A673 (cell line): ENCODE results near the gene SLC35E3. TPM values are rescaled to one million over a fixed set of nuclear protein-coding genes. Genes with fewer than 3 reads are reported as not detected.
A peak's percentile ranks its signal among the peaks of the same experiment; 100 is the strongest.
"Not testable (repeated sequence)": the region's sequence is repeated elsewhere in the genome, so short reads cannot be mapped to it uniquely, and the experiment has no call there.

ENCODE experiments used
- BruUV-seq: library from RNA; stranded (reverse); fragments of 400-500 nt; replicated peaks from 2 replicates; lab custom pipeline; 2021; lab: Mats Ljungman, UMichigan
- CTCF ChIA-PET: fragments of 300-600 bp; sonication (Branson Sonifier 250); formaldehyde crosslinking; loops from one replicate; lab custom pipeline; 2022; ENCODE audit warnings: antibody characterized with exemption; lab: Charles Lee
- POLR2A ChIA-PET: fragments of 300-600 bp; sonication (Branson Sonifier 250); formaldehyde crosslinking; loops from one replicate; lab custom pipeline; 2022; ENCODE audit warnings: antibody characterized with exemption; ENCODE audit not compliant: low non-redundant PET; lab: Charles Lee
- DNase-seq: peaks from one replicate; pipeline ENCODE4 v3.0.0-alpha.2; 2015; ENCODE audit warnings: low spot score
- H3K27ac ChIP-seq: fragments of 200-600 bp; sonication (generic); 2 replicates; pipeline ENCODE4 v1.5.1; 2016; ENCODE audit warnings: mixed run types, low read depth, mild to moderate bottlenecking, mixed read lengths, antibody characterized with exemption, low read length; ENCODE audit not compliant: poor library complexity, severe bottlenecking
- H3K27me3 ChIP-seq: fragments of 200-600 bp; sonication (generic); replicated peaks from 2 replicates; pipeline ENCODE4 v1.6.1; 2017; ENCODE audit warnings: mixed run types, low read depth, mild to moderate bottlenecking, mixed read lengths, antibody characterized with exemption, low read length; ENCODE audit not compliant: insufficient read depth, poor library complexity
- H3K36me3 ChIP-seq: fragments of 200-600 bp; sonication (generic); 2 replicates; pipeline ENCODE4 v1.6.1; 2016; ENCODE audit warnings: mixed run types, mild to moderate bottlenecking, mixed read lengths, antibody characterized with exemption, low read length; ENCODE audit not compliant: insufficient read depth, poor library complexity, severe bottlenecking
- H3K4me1 ChIP-seq: fragments of 200-600 bp; sonication (generic); 2 replicates; pipeline ENCODE4 v1.6.1; 2017; ENCODE audit warnings: mixed run types, mild to moderate bottlenecking, mixed read lengths, antibody characterized with exemption, low read length; ENCODE audit not compliant: insufficient read depth, poor library complexity, severe bottlenecking
- H3K4me3 ChIP-seq: fragments of 200-600 bp; sonication (generic); 2 replicates; pipeline ENCODE4 v1.5.1; 2016; ENCODE audit warnings: low read depth, mixed run types, mild to moderate bottlenecking, mixed read lengths, low read length; ENCODE audit not compliant: poor library complexity, severe bottlenecking
- H3K9me3 ChIP-seq: fragments of 200-600 bp; sonication (generic); 2 replicates; pipeline ENCODE4 v1.6.1; 2016; ENCODE audit warnings: mixed run types, low read depth, mild to moderate bottlenecking, mixed read lengths, antibody characterized with exemption, low read length; ENCODE audit not compliant: poor library complexity, severe bottlenecking
- EZH2 ChIP-seq: fragments of 200-600 bp; sonication (generic); IDR thresholded peaks from 2 replicates; pipeline ENCODE4 v1.6.1; 2017; ENCODE audit warnings: borderline replicate concordance, low read depth, mild to moderate bottlenecking, mixed read lengths, antibody characterized with exemption, low read length; ENCODE audit not compliant: poor library complexity, severe bottlenecking
- intact Hi-C: fragments of 100-400 bp; cut with micrococcal nuclease; formaldehyde crosslinking; loops from one replicate; pipeline ENCODE4 v1.10.0; 2022; ENCODE audit not compliant: unreplicated experiment
- total RNA-seq: library from RNA; stranded (reverse); gene quantifications from 2 replicates; pipeline ENCODE4 v1.2.3, GENCODE V29; 2021
- TF ChIP-seq, protein P1 (sequence below): fragments of 300-800, 200-600 bp; sonication (generic); conservative IDR thresholded peaks from 2 replicates; pipeline ENCODE4 v1.5.1; 2017; ENCODE audit warnings: low read depth, mild to moderate bottlenecking, antibody characterized with exemption, low read length, moderate library complexity, mixed read lengths

SLC35E3 gene
- total RNA-seq, 1 experiment from 2014 or later: 10.1 TPM

DNA sequence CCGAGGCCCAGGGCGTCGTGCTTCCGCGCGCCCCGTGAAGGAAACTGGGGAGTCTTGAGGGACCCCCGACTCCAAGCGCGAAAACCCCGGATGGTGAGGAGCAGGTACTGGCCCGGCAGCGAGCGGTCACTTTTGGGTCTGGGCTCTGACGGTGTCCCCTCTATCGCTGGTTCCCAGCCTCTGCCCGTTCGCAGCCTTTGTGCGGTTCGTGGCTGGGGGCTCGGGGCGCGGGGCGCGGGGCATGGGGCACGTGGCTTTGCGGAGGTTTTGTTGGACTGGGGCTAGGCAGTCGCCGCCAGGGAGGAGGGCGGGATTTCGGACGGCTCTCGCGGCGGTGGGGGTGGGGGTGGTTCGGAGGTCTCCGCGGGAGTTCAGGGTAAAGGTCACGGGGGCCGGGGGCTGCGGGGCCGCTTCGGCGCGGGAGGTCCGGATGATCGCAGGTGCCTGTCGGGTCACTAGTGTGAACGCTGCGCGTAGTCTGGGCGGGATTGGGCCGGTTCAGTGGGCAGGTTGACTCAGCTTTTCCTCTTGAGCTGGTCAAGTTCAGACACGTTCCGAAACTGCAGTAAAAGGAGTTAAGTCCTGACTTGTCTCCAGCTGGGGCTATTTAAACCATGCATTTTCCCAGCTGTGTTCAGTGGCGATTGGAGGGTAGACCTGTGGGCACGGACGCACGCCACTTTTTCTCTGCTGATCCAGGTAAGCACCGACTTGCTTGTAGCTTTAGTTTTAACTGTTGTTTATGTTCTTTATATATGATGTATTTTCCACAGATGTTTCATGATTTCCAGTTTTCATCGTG is 62.6 kb downstream of the SLC35E3 start:
- DNase-seq: peak; percentile 75
- Histone ChIP-seq H3K36me3 (peaks cover 43% of the 10 kb centered on the region), H3K27me3 (no peaks in the 10 kb centered on the region), H3K4me1 (no peaks in the 10 kb centered on the region), H3K9me3 (no peaks in the 10 kb centered on the region), H3K4me3 (peak overlapping the region; percentile 99), H3K27ac (peak overlapping the region; percentile 97)
- TSS peak; percentile 51 for BruUV-seq
- ChIA-PET CTCF (interaction anchor here (0.6 to 1.3 kb wide), 5 partner anchors 22 to 553 kb away, joined by 4 to 11 read pairs (median 5); no protein-coding TSS in a partner anchor), POLR2A (interaction anchor here (0.6 kb wide), 2 partner anchors 9 to 548 kb away, joined by 3 to 5 read pairs; no protein-coding TSS in a partner anchor)
- intact Hi-C loops: loop anchor here (10.0 kb wide), 1 partner anchor 584 kb away; the partner anchor contains the start of gene IL26
- TF ChIP-seq EZH2: no peak
- TF ChIP-seq, protein P1, sequence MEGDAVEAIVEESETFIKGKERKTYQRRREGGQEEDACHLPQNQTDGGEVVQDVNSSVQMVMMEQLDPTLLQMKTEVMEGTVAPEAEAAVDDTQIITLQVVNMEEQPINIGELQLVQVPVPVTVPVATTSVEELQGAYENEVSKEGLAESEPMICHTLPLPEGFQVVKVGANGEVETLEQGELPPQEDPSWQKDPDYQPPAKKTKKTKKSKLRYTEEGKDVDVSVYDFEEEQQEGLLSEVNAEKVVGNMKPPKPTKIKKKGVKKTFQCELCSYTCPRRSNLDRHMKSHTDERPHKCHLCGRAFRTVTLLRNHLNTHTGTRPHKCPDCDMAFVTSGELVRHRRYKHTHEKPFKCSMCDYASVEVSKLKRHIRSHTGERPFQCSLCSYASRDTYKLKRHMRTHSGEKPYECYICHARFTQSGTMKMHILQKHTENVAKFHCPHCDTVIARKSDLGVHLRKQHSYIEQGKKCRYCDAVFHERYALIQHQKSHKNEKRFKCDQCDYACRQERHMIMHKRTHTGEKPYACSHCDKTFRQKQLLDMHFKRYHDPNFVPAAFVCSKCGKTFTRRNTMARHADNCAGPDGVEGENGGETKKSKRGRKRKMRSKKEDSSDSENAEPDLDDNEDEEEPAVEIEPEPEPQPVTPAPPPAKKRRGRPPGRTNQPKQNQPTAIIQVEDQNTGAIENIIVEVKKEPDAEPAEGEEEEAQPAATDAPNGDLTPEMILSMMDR: no peak

DNA sequence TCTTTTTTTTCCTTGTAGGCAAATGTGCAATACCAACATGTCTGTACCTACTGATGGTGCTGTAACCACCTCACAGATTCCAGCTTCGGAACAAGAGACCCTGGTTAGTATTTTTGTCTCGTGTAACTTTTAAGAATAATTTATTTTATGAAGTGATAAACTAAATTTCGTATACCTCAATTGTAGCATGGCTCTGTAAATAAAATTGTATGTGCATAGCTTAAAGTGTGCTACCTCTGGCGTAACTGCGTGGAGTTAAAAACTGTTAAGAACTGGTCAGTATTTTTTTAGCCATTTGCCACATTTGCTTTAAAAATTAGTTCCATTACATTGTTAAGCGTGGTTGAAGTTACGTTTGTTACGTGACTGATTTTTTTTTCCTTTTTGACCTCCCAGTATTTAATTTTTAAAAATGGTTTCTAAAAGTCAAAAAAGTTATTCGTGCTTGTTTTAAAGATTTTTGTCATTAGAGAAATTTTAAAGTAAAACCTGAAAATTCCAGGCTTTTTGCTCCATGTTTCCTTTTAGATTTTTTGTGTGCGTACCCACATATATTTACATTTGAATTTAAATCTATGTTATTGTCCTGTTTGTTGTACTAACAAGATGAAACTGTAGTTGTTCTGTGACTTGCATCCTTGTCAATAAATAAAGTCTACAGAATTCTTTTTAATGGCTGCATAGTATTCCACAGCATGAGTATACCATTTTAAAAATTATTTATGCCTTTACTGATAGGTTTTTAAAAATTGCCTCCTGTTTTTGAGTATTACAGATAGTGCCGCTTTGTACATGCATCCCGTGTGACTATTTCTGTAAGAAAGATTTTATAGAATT is 63.4 kb downstream of the SLC35E3 start:
- no peaks in the 10 kb centered on the region for H3K4me1 ChIP-seq
- TF ChIP-seq EZH2: no peak
- TF ChIP-seq, protein P1: no peak
- peak overlapping the region; percentile 97 for H3K27ac ChIP-seq
- no TSS peak for BruUV-seq
- H3K36me3 ChIP-seq: peaks cover 51% of the 10 kb centered on the region
- H3K4me3 ChIP-seq: peak overlapping the region; percentile 99
- H3K9me3 ChIP-seq: no peaks in the 10 kb centered on the region
- no peak for DNase-seq
- CTCF ChIA-PET: interaction anchor here (0.6 to 1.3 kb wide), 2 partner anchors 21 to 27 kb away, joined by 7 to 11 read pairs; no protein-coding TSS in a partner anchor
- POLR2A ChIA-PET: no interaction called here
- H3K27me3 ChIP-seq: no peaks in the 10 kb centered on the region
- intact Hi-C loops: loop anchor here (10.0 kb wide), 1 partner anchor 585 kb away; the partner anchor contains the start of gene IL26

DNA sequence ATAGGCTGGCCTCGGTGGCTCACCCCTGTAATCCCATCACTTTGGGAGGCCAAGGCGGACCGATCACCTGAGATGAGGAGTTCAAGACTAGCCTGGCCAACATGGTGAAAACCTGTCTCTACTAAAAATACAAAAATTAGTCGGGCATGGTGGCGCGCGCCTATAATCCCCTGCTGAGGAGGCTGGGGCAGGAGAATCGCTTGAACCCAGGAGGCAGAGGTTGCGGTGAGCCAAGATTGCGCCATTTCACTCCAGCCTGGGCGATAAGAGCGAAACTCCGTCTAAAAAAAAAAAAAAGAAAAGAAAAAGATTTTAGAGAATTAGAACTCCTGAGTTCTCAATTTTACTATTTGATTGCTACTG is 64.0 kb downstream of the SLC35E3 start:
- H3K27ac ChIP-seq, BruUV-seq, H3K27me3 ChIP-seq, DNase-seq, intact Hi-C loops, POLR2A ChIA-PET, H3K4me1 ChIP-seq, H3K9me3 ChIP-seq, CTCF ChIA-PET, H3K4me3 ChIP-seq: not testable (repeated sequence)
- peaks cover 57% of the 10 kb centered on the region for H3K36me3 ChIP-seq

- H3K9me3 ChIP-seq, H3K27ac ChIP-seq, H3K4me3 ChIP-seq, DNase-seq, H3K4me1 ChIP-seq, CTCF ChIA-PET, H3K27me3 ChIP-seq, intact Hi-C loops: not testable (repeated sequence)
- BruUV-seq: TSS peak; percentile 9
- peaks cover 73% of the 10 kb centered on the region for H3K36me3 ChIP-seq
- POLR2A ChIA-PET: interaction anchor here (0.7 kb wide), 1 partner anchor 8 kb away, joined by 4 read pairs; no protein-coding TSS in a partner anchor
These were observed 65.6 kb downstream of the SLC35E3 start for GRCh38 chr12:68811573-68811972.
